Transverse colon (tissue), 4 donors: ENCODE results near the gene ZNF77.

Source experiments
- CTCF ChIP-seq, 5 experiments: fragments of 200-600 bp in 3 of 5; fragments of 450-650 bp in 2 of 5; sonication (generic) in 3 of 5; IDR thresholded peaks; 1 replicate in 2 of 5; 2 replicates in 3 of 5; pipeline ENCODE4 v1.5.1; 2016 to 2017; ENCODE audit warnings: antibody characterized with exemption in 5 of 5, inconsistent platforms in 3 of 5, mild to moderate bottlenecking in 2 of 5, moderate library complexity in 1 of 5
- POLR2A ChIP-seq: fragments of 450-650 bp; IDR thresholded peaks from one replicate; pipeline ENCODE4 v1.6.1; 2016; ENCODE audit warnings: antibody characterized with exemption, mild to moderate bottlenecking, moderate library complexity
- POLR2AphosphoS5 ChIP-seq, 3 donors: sonication (generic); formaldehyde crosslinking; IDR thresholded peaks; one replicate each; pipeline ENCODE4 v1.6.1; 2016; ENCODE audit warnings: antibody characterized with exemption in 3 of 3

- TF ChIP-seq CTCF (IDR thresholded peaks at IDR 0.05) (no peak), POLR2A (no peak), POLR2AphosphoS5 (IDR thresholded peaks at IDR 0.05) (no peak)
Observed at GRCh38 chr19:2987797-2988196, 43.0 kb upstream of the ZNF77 start.
